EL (cell line): Measurements from ENCODE around the gene SPSB2.

ENCODE experiments used
- DNase-seq: peaks from one replicate; pipeline ENCODE4 v3.0.0-alpha.2; 2016

Gene SPSB2

DNA sequence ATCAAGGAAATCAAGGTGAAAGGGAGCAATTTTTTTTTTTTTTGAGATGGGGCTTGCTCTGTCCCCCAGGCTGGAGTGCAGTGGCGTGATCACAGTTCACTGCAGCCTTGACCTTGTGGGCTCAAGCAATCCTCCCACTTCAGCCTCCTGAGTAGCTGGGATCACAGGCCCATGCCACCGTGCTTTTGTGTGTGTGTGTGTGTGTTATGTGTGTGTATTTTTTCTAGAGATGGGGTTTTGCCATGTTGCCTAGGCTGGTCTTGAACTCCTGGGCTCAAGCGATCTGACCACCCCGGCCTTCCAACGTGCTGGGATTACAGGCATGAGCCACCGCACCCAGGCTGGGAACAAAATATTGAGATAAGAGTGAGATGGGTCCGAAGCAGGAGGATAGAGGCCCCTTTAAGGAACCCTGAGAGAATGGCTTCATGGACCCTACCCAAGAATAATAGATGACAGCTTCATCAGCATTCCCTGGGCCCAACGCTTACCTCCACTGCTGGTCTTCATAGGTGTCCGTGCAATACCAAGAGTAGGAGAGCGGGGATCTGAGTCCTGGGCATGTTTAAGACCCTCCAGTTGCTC, 23.0 kb downstream of the SPSB2 start:
- DNase-seq, result no peak

GRCh38 chr12:6849427-6849826, 23.7 kb downstream of the SPSB2 start:
- DNase-seq, result no peak

DNA sequence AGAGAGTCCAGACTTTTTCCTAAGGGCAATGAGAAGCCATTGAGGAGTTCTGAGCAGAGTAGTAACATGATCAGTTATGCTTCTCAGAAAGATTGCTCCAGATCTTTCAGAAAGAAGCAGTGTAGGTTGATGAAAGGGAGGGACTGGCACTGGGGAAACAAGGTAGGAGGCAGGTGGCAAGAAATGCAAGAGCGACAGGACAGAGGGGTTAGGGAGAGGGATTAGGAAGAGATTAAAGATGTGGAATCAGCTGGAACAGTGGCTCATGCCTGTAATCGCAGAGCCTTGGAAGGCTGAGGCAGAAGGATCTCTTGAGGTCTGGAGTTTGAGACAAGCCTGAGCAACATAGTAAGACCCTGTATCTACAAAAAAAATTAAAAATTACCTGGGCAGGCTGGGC, 25.4 kb downstream of the SPSB2 start:
- DNase-seq, result no peak

GRCh38 chr12:6846316-6846869, 26.7 kb downstream of the SPSB2 start:
- DNase-seq, result no peak

DNA sequence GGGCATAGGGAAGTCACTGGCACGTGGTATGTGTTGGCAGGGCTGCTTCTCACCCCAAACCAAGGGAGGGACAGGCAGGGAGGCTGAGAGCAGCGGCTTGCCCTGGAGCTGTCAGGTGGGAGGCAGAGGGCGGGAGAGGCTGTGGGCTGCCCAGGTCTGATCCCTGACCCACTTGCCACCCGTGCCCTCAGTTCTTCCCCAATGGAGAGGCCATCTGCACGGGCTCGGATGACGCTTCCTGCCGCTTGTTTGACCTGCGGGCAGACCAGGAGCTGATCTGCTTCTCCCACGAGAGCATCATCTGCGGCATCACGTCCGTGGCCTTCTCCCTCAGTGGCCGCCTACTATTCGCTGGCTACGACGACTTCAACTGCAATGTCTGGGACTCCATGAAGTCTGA, 27.7 kb downstream of the SPSB2 start:
- DNase-seq, result no peak

DNA sequence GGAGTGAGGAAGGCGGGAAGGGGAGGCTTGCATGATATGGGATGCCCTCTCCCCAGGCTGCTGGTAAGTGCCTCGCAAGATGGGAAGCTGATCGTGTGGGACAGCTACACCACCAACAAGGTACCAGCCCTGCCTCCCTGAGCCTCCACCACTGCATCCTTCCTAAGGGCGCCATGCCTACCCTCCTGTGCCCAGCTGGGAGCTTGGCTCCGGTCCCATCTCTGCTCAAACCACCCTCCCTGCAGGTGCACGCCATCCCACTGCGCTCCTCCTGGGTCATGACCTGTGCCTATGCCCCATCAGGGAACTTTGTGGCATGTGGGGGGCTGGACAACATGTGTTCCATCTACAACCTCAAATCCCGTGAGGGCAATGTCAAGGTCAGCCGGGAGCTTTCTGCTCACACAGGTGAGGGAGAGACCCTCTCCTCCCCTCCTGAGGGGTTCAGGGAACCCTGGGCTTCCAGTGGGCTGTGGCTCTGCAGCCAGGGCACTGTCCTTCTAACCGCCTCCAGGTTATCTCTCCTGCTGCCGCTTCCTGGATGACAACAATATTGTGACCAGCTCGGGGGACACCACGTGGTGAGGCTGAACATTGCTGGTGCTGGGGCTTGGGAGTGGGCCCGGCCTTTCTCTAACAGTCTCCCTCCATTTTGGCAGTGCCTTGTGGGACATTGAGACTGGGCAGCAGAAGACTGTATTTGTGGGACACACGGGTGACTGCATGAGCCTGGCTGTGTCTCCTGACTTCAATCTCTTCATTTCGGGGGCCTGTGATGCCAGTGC, 29.8 kb downstream of the SPSB2 start:
- DNase-seq, result no peak

DNA sequence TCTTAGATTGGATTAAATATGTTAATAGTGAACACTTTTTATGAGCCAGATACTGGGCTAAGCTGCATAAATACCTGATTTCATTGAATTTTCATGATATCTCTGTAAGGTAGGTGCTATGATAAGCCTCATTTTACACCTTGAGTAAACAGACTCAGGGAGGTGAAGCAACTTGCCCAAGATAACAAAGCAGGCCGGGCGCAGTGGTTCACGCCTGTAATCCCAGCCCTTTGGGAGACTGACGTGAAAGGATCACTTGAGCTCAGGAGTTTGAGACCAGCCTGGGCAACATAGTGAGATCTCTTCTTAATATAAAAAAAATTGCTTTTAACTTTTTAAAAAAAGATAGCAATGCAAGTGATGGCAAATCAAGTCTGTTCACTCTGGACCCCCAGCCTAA, 31.0 kb downstream of the SPSB2 start:
- no peak for DNase-seq

DNA sequence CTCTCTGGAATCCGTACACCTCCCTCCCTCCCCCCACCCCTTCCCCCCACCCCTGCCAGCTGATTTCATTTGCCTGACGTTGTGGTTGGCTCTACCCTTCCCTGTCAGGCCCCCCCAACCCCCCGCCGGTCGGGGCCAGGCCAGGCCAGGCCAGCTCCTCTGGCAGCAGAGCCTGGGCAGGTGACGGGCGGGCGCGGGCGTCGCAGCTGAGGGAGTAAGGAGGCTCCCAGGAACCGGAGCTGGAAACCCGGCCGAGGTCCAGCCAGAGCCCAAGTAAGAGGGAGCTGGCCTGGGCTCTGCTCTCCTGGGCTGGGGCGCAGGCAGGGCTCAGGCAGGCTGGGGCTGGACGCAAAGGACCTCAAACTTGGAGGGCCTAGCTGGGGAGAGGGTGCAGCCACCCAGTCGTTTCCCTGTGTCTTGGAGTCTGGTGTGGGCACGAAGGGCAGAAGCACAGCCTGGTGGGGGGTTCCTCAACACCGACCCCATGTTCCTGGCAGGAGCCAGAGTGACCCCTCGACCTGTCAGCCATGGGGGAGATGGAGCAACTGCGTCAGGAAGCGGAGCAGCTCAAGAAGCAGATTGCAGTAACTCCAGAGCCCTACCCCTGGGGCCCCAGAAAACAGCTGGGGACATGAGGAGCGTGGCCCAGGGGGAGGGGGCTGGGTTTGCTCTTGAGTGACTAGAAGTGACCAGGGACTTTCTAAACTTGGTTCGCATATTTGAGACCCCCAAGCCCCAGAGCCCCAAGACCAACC, 32.2 kb downstream of the SPSB2 start, which contains the start of gene GNB3:
GNB3 (plus strand) TSS at position 165 of the 755 bp plus-strand sequence; CDS start at position 528, 363 bp downstream.
- DNase-seq, result no peak

DNA sequence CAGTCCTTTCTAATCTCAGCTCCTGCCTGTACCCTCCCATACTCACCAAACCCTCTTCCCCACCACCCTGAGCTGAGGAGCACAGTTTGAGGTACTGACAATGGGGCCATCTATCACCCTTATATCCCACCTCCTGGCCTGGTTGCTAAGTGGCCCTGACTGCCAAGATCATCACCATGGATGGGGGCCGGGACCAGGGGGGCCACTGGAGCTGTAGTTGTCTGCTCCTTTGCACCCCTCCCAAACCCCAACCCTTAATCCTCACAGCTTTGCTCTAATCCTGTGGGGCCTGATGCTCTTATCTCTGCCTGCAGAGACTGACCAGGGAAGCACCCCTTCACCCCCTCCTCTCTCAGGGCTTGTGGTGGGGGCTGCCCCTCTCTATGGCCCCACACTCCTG, 32.8 kb downstream of the SPSB2 start:
- DNase-seq, result no peak

DNA sequence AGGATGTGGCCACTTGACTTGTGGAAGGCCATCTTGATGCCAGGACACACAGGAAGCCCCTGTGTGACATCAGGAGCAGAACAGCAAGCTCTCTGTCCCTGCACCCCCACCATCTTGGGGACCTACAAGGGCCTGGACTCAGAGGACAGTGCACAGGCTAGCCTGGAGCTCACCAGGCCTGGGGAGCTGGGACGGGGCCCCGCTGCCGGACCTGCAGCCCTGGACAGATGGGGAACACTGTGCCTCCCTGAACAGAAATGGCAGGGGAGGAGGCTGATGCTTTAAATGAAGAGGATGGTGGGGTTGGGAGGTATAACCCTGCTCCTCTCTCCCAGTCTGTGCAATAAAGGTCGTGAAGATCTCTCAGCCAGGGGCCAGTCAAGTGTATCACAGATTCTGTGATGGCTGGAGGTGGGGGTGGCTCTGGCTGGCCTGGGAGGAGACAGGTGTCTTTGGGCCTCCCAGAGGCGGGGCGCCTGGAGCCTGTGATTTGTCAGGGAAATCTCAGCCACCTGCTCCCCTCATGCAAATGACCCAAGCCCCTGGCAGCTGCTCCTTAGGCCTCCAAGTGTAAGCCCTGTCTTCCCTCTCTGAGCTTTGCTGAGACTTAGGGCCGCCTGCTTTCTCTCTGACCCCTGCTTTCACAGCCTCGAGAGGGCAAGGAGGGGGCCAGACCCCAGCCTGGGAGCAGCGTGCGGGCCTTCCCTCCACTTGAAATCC, 33.5 kb downstream of the SPSB2 start:
- no peak for DNase-seq

DNA sequence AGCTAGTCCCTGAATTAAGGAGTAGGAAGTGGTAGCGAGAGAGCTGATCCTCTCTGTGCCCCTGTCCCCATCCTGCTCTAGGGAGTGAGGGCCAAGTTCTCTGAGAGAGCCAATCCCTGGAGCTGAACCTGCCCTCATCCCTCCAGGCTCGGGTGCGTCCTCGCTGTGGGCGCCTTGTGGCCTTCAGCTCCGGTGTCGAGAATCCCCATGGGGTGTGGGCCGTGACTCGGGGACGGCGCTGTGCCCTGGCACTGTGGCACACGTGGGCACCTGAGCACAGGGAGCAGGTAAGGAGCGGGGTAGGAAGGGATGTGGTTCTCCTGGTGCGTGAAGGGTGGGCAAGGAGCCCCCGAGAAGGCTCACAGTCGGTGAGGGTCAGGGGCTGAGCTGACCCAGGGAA, 34.2 kb downstream of the SPSB2 start:
- no peak for DNase-seq

GRCh38 chr12:6837370-6838060, 35.6 kb downstream of the SPSB2 start:
- no peak for DNase-seq

DNA sequence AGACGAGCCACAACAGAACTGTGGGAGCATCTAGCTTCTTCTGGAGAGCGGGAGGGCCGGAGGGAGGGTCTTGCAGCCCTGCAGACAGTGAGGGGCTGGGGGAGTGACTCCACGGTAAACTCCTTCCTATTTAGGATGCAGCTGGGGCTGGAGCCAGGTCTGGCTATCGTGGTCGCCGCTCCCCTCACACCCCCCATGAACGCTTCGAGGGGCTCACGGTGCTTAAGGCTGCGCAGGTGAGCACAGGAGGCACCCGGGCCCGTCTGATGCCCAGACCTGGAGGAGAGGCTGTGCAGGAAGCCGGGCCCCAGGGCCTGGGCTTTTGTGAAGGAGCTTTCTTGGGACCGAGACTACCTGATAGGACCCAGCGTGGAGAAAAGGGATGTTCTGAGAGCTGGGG, 36.3 kb downstream of the SPSB2 start:
- DNase-seq, result no peak

DNA sequence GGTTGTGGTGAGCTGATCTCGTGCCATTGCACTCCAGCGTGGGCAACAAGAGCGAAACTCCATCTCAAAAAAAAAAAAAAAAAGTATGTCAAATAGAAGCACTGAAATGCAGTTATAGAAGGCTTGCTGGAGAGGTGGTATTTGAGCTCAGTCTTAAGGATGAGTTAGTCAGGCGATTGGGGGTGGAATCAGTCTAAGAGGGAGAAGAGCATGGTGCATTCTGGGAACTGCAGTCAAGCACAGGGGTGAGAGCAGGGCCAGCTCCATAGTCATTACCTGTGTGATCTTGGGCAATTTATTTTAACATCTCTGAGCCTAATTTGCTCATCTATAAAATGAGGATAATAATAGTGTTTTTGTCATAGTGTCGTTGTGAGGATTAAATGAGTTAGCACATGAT, 38.2 kb downstream of the SPSB2 start:
- DNase-seq, result no peak

- DNase-seq, result no peak
Measured at GRCh38 chr12:6834254-6834653, 38.8 kb downstream of the SPSB2 start.

- DNase-seq, result no peak
Measured at GRCh38 chr12:6833189-6833890, 39.8 kb downstream of the SPSB2 start.

DNA sequence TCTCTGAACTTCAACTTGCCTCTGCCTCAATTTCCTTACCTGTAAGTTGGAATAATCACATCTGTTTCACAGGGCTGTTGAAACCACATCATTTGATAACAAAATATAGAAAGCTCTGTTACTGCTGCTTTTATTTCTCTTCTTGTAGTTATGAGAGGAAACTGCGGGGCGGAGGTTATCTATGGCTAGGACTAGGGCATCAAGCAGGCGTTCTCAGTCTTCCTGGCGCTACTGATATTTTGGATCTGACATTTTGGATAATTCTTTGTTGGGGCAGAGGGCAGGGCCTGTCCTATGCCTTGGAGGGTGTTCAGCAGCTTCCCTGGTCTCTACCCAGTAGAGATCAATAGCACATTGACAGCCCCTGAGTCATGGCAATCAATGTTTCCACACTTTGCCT, 41.0 kb downstream of the SPSB2 start:
- no peak for DNase-seq

- no peak for DNase-seq
Measured at GRCh38 chr12:6831450-6831995, 41.6 kb downstream of the SPSB2 start.

DNA sequence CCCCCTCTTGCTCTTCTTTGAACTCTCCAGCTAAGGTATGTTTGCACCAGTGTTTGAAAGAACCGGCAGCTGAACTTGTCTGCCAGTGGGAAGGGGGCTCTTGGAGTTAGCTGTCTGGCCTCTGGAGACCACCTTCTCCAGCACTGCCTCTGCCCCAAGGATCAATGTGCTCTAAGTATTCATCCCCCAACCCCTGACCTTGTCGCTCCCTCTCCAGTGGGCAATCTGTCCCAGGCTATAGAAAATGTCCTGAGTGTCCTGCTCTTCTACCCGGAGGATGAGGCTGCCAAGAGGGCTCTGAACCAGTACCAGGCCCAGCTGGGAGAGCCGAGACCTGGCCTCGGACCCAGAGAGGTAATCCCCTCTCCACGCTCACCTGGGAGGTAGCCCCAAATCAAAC, 42.1 kb downstream of the SPSB2 start:
- DNase-seq, result no peak

GRCh38 chr12:6830286-6830890, 42.7 kb downstream of the SPSB2 start:
- DNase-seq, result no peak
